HPDE6-E6E7 (cell line): ENCODE results near the gene FOXC1.

Experiments
- DNase-seq: peaks from one replicate; pipeline ENCODE4 v3.0.0; 2011; ENCODE audit warnings: missing footprints; ENCODE audit errors: extremely low spot score

FOXC1 gene

GRCh38 chr6:1600063-1600763, 9.5 kb upstream of the FOXC1 start:
- DNase-seq = no peak

DNA sequence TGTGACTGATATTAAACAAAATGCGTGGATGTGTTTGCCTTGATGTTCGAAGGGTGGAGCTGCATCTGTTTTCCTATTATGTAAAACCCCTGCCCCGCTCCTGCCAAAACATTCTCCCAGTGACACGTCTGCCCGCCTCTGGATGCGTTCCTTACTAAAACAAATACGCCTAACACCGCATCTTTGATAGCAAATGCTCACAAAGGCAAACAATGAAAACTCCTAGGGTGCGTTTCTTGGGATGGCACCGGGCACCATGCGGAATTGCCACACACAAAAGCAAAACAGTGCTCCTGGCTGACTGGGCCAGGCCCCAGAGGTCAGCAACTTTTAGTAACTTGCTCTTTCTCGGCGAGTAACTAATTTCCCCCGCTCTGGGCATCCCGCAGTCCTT, 9.0 kb upstream of the FOXC1 start:
- DNase-seq = no peak

DNA sequence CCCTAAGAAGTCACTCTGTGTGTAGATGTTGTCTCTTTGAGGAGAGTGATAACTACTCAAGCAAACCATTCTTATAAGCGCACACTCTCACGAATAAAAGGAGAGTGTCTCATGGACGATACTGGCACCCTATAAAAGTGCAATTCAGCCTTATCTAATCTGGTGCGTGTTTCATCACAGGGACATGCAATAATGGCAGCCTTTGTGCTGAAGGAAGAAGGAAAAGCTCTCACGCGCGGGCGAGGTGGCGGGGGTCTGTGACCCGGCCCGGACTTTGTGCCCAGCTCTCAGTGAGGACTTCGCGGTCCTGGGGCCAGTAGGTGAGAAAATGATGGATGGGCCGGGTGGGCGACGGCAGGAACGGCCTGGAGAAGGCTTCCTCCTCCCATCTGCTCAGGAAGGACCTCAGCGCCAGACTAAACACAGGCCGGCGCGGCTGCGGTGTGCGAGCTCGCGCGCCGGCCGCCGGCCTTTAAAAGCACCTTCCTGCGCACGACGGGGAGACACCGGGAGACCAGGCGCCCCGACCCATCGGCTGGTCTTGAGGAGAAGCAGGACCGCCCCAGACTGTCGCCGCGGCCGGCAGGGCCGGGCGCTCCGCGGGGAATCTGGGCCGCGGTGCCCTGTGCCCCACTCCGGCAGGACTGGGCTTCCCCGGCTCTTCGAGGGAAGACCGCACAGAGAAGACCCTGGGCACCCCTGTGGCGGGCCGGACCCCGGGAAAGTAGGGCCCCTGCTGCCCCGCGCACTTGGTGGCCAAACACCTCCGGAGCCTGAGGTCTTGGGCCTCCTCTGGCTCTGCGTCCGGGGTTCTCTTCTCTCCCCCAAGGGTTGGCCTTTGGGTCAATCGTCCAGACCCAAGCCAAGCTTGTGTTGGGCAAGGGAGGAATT, 8.3 kb upstream of the FOXC1 start:
- no peak for DNase-seq

DNA sequence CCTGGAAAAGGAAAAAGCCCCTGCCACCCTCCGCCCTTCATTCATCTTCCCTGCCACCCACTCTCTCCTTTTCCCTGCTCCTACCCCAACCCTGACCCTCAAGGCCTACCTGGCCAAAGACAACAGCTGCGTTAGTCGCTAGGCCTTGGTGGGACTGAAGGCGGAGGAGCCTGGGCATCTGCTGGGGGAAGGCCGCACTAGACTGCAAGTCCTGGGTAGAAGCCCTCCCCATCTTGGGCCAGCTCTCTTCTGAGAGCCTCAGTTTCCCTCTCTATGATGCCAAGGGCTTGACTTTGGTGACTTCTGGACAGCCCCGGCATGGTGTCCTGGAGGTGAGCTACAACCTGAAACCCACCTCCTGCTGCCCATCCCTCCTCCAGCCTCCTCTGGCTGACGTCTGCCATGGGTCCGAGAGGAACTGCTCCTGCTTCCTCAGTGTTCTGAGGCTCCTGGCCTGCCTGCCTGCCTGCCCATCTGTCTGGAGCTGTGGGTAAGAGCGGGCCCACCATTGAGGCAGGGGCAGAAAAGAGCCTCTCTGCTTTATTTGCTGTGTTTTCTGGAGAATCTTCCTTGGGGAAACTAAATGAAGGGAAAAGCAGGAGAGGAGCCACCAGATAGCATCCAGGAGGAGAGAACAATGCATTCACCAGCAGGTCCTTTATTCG, 7.5 kb upstream of the FOXC1 start:
- no peak for DNase-seq

DNA sequence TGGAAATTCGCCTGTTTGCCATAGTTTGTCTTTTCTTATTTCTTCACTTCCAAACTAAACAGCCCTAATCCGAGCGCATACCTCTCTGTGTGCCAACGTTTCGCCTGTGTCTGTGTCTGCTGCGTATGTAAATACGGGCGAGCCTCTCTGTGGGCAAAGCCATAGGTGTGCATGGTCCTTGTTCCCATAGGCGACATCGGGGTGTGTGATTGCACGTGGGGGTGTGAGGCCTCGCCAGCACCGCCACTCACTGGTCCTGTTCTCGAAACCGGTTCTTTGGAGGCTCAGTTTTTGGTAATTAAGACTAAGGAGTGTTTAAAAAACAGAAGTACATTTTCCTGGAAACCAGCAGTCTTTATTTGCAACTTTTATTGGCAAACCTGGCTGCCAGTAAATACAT, 6.0 kb upstream of the FOXC1 start:
- DNase-seq = no peak

DNA sequence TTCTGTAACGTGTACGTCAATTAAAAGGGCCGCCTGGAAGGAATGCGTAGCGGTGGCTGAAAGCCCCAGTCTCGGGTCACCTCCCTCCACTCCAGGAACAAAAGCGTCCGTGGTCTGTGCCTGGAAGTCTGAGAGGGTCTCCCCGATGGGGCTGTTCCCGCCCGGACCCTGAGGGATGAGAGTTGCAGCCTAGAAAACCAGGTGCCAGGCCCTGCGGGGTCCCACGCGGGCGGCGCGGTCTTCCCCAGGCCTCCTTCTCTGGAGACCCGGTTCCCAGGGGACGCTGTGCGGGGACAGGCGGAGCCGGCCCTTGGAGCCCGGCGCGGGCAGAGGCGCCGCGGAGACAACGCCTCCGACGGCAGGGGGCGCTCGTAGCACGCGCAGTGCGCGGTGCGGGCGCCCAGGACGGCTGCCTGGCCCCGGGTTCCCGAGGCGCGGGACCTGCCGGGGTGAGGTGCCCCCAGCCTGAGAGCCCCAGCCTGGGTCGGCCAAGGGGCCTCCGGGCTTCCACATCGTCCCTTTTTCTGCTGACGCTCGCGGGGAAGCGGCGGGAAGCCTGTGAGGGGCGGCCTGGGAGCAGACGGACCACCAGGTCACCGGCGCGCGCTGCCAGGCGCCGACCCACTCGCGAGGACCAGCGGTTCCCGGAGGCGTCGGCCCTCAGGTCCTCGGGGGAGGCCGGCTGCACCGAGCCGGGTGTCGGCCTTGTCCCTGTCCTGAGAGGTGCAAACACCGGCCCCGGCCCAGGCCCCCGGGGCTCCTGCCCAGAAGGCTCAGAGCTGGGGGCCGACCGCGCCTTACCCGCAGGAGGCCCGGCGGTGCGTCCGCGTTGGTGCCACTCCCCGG, 5.3 kb upstream of the FOXC1 start:
- no peak for DNase-seq

- DNase-seq = no peak
Measured at GRCh38 chr6:1605004-1605892, 4.5 kb upstream of the FOXC1 start.

- no peak for DNase-seq
Measured at GRCh38 chr6:1605893-1606779, 3.6 kb upstream of the FOXC1 start.

DNA sequence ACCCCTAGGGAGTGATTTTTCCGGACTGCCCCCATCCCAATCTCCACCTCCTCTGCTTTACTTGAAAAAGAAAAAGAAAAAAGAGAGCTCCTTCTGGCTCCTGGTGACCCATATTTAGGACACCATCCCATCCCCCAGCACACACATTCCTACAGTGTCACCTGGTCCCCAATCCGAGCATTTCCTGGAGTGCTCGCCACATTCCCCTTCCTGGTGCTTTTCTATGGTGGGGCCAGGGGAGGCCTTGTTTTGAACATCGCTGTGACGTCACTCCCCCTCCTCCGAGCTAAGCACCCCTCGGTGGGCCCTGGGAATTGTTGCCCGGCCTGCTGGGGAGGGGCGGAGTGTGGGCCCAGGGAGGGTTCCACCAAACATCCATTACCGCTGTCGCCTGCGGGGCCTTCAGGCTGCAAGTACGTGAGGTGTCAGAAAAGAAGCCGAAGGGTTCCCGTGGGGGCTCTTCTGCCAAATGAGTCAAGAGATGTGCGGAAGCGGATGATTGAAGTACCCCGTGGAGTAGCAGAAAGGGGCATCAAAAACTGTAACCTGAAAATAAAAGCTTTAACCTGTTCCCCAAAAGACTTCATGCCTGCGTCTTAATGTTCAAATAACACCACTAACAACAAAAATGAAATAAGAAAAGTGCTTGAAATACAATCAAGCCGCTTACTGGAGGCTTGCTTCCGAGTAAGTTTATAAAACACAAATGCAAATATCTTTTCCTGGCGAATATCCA, 2.8 kb upstream of the FOXC1 start:
- DNase-seq = no peak

DNA sequence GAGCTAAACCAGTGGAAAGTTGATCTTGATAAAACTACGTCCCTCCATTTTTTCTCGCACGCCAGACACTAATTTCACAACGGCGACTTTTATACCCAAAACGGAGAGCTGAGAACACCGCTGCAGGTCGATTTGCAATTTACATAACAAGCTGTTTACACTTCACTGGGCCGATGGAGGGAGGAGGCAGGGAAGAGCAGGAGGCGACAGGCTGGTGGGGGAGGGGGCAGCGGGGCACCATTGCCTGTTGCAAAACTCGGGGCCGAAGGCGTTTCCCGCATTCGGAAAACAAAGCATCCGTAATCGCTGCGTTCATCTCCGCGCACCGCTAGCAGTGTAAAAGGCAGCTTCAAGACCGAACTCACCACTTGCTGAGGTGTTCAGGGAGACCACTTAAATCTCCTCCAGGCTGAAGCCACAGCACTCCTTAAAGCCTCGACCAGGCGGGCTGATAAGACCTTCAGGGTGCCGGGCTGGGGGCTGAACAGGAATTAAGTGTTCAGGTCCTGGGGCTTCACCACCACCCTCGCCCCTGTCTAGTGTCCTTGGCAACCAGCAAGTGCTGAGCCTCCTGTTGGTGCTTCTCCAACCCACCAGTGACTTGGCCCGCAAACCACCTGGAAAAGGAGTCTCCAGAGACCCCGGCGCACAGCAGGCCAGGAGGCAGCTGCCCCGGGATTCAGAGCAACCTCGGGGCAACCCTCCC, 2.0 kb upstream of the FOXC1 start:
- no peak for DNase-seq

DNA sequence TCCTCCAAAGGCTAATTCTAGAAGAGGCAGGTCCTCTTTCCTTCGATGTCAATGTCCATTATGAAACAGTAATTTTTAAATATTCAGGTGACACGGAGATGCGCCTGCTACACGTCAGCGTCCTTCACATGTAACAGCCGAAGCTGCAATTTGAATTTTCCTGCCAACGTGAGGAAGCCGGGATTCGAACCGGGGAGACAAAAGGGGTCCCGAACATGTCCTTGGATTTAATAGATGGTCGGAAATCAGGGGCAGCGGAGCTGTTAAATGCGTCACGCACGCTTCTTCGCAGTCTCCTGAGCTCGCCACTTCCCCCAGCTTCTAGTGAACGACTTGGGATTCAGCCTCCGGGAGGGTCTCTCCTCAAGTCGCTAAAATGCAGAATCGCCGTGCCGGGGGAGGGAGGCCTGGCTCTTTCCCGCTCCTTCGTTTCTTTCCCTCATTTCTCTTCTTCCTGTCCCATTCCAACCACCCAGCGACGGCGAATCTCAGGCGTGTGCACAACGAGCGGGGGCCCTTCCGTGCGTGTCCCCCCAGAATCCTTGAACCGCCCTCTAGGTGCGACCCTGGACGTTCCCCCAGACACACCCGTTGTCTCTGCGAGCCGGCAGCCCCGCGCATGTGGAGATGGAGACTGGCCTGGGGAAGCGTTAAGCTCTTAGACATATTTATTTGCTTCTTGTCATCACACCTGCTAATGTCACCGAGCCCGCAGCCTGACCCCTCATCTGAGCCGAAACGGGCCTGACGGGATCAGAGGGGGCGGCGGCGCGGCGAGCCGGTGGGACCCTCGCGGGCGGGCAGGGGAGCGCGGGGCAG, 1.3 kb upstream of the FOXC1 start:
- DNase-seq = no peak

GRCh38 chr6:1609041-1609647, 571 bp upstream of the FOXC1 start:
- no peak for DNase-seq

GRCh38 chr6:1610497-1611321, 994 bp downstream of the FOXC1 start:
- DNase-seq = no peak

- no peak for DNase-seq
Measured at GRCh38 chr6:1611322-1611571, 1.5 kb downstream of the FOXC1 start.

- DNase-seq = no peak
Measured at GRCh38 chr6:1611572-1612298, 2.0 kb downstream of the FOXC1 start.
